ENCODE measurements around the gene SMIM35.

The SMIM35 gene

GRCh38 chr11:118086913-118087768 is at the start of gene SMIM35:
SMIM35 (minus strand) TSS chr11:118086963; CDS start chr11:118086757, 206 bp downstream.
- DNase-seq (ENCODE audit: low read depth, low spot score) = no peak

GRCh38 chr11:118136341-118136740 is 49.6 kb upstream of the SMIM35 start:
- DNase-seq (ENCODE audit: low read depth, low spot score) = no peak

- DNase-seq (ENCODE audit: low read depth, low spot score) = no peak
Measured at GRCh38 chr11:118135796-118136165, 49.0 kb upstream of the SMIM35 start.

GRCh38 chr11:118135051-118135795 is 48.5 kb upstream of the SMIM35 start:
- DNase-seq (ENCODE audit: low read depth, low spot score) = no peak

- no peak for DNase-seq (ENCODE audit: low read depth, low spot score)
Measured at GRCh38 chr11:118133816-118134215, 47.1 kb upstream of the SMIM35 start.

- no peak for DNase-seq (ENCODE audit: low read depth, low spot score)
Measured at GRCh38 chr11:118132385-118133151, 45.8 kb upstream of the SMIM35 start.

- no peak for DNase-seq (ENCODE audit: low read depth, low spot score)
Measured at GRCh38 chr11:118129471-118130172, 42.9 kb upstream of the SMIM35 start.

- no peak for DNase-seq (ENCODE audit: low read depth, low spot score)
Measured at GRCh38 chr11:118128721-118129470, 42.1 kb upstream of the SMIM35 start.

- DNase-seq (ENCODE audit: low read depth, low spot score) = no peak
Measured at GRCh38 chr11:118128310-118128709, 41.5 kb upstream of the SMIM35 start.

- DNase-seq (ENCODE audit: low read depth, low spot score) = no peak
Measured at GRCh38 chr11:118126082-118126838, 39.5 kb upstream of the SMIM35 start.

GRCh38 chr11:118124929-118125535 is 38.3 kb upstream of the SMIM35 start:
- no peak for DNase-seq (ENCODE audit: low read depth, low spot score)

GRCh38 chr11:118120793-118121192 is 34.0 kb upstream of the SMIM35 start:
- no peak for DNase-seq (ENCODE audit: low read depth, low spot score)

- no peak for DNase-seq (ENCODE audit: low read depth, low spot score)
Measured at GRCh38 chr11:118117790-118118601, 31.2 kb upstream of the SMIM35 start.

GRCh38 chr11:118115048-118115447 is 28.3 kb upstream of the SMIM35 start:
- DNase-seq (ENCODE audit: low read depth, low spot score) = no peak

- DNase-seq (ENCODE audit: low read depth, low spot score) = no peak
Measured at GRCh38 chr11:118114266-118114665, 27.5 kb upstream of the SMIM35 start.

- no peak for DNase-seq (ENCODE audit: low read depth, low spot score)
Measured at GRCh38 chr11:118112711-118113430, 26.1 kb upstream of the SMIM35 start.

GRCh38 chr11:118111744-118112035 is 24.9 kb upstream of the SMIM35 start:
- no peak for DNase-seq (ENCODE audit: low read depth, low spot score)

GRCh38 chr11:118111019-118111743 is 24.4 kb upstream of the SMIM35 start:
- DNase-seq (ENCODE audit: low read depth, low spot score) = no peak
